ENCODE measurements around the gene PRKN.

PRKN gene

GRCh38 chr6:161303628-161304340 lies 1423.8 kb downstream of the PRKN start:
- DNase-seq (ENCODE audit: low spot score), result no peak

- no peak for DNase-seq (ENCODE audit: low spot score)
These were observed 1424.6 kb downstream of the PRKN start for GRCh38 chr6:161302949-161303348.

GRCh38 chr6:161301338-161301737 lies 1426.2 kb downstream of the PRKN start:
- no peak for DNase-seq (ENCODE audit: low spot score)

- no peak for DNase-seq (ENCODE audit: low spot score)
These were observed 1426.7 kb downstream of the PRKN start for GRCh38 chr6:161300823-161301222.

GRCh38 chr6:161299726-161300125 lies 1427.8 kb downstream of the PRKN start:
- DNase-seq (ENCODE audit: low spot score), result no peak

All from cerebellar cortex (tissue), 1 donor.